HepG2 (cell line): Measurements from ENCODE around the gene ZNF274. TPM values are rescaled to one million over a fixed set of nuclear protein-coding genes. Genes with fewer than 3 reads are reported as not detected.

Source experiments
- BATF2 ChIP-seq: sonication (generic); formaldehyde crosslinking; IDR thresholded peaks from 2 replicates; pipeline ENCODE4 v1.8.0; 2022; ENCODE audit warnings: mild to moderate bottlenecking, missing genetic modification reagents, moderate library complexity
- CEBPB ChIP-seq: IDR thresholded peaks from 2 replicates; pipeline ENCODE4 v1.6.1; 2011; ENCODE audit warnings: low read depth, low read length, improper control_type of control experiment, borderline replicate concordance
- CTCF ChIP-seq: sonication (generic); formaldehyde crosslinking; IDR thresholded peaks from 2 replicates; pipeline ENCODE4 v1.5.0; 2020; ENCODE audit warnings: mild to moderate bottlenecking, missing genetic modification reagents, moderate library complexity
- EEA1 ChIP-seq: sonication (generic); formaldehyde crosslinking; IDR thresholded peaks from 2 replicates; pipeline ENCODE4 v1.5.1; 2020; ENCODE audit warnings: mild to moderate bottlenecking, missing genetic modification reagents, borderline replicate concordance
- ERF ChIP-seq: IDR thresholded peaks from 2 replicates; pipeline ENCODE4 v1.6.1; 2018; ENCODE audit warnings: missing biosample characterization, missing genetic modification reagents
- FOXA1 ChIP-seq, 2 experiments: fragments of 450-650 bp in 1 of 2; sonication (generic) in 1 of 2; formaldehyde crosslinking in 1 of 2; IDR thresholded peaks; 2 replicates each; pipeline versions ENCODE4 v1.4.0 to v1.6.1; 2016 to 2020; ENCODE audit warnings: missing genetic modification reagents in 1 of 2
- FOXO1 ChIP-seq: sonication (generic); formaldehyde crosslinking; IDR thresholded peaks from 2 replicates; pipeline ENCODE4 v1.4.0; 2020; ENCODE audit warnings: missing genetic modification reagents
- GFI1 ChIP-seq: sonication (generic); formaldehyde crosslinking; IDR thresholded peaks from 2 replicates; pipeline ENCODE4 v1.5.0; 2020; ENCODE audit warnings: missing genetic modification reagents, mild to moderate bottlenecking, borderline replicate concordance
- GPN1 ChIP-seq: sonication (generic); formaldehyde crosslinking; IDR thresholded peaks from 2 replicates; pipeline ENCODE4 v1.5.1; 2020; ENCODE audit warnings: missing genetic modification reagents, borderline replicate concordance
- HNRNPLL ChIP-seq: fragments of 200-400 bp; formaldehyde crosslinking; IDR thresholded peaks from 2 replicates; pipeline ENCODE4 v1.6.1; 2017; ENCODE audit warnings: mild to moderate bottlenecking, low read depth, low read length; ENCODE audit not compliant: poor library complexity, severe bottlenecking
- RELA ChIP-seq: sonication (generic); formaldehyde crosslinking; IDR thresholded peaks from 2 replicates; pipeline ENCODE4 v1.4.0; 2020; ENCODE audit warnings: missing genetic modification reagents
- RXRA ChIP-seq: sonication (generic); formaldehyde crosslinking; IDR thresholded peaks from 2 replicates; pipeline ENCODE4 v1.5.1; 2020; ENCODE audit warnings: missing genetic modification reagents
- SALL1 ChIP-seq: sonication (generic); formaldehyde crosslinking; IDR thresholded peaks from 2 replicates; pipeline ENCODE4 v1.8.0; 2022; ENCODE audit warnings: mild to moderate bottlenecking, missing genetic modification reagents
- SNAI1 ChIP-seq: sonication (generic); formaldehyde crosslinking; IDR thresholded peaks from 2 replicates; pipeline ENCODE4 v1.5.0; 2020; ENCODE audit warnings: mild to moderate bottlenecking, missing genetic modification reagents, borderline replicate concordance
- ZFY ChIP-seq: sonication (generic); formaldehyde crosslinking; IDR thresholded peaks from 2 replicates; pipeline ENCODE4 v1.4.0; 2020; ENCODE audit warnings: missing genetic modification reagents
- ZNF556 ChIP-seq: sonication (generic); formaldehyde crosslinking; IDR thresholded peaks from 2 replicates; pipeline ENCODE4 v1.4.0; 2020; ENCODE audit warnings: mild to moderate bottlenecking, missing genetic modification reagents, borderline replicate concordance
- ZNF704 ChIP-seq: sonication (generic); formaldehyde crosslinking; IDR thresholded peaks from 2 replicates; pipeline ENCODE4 v1.8.1; 2023; ENCODE audit warnings: mild to moderate bottlenecking, inconsistent platforms, moderate library complexity, missing genetic modification reagents, borderline replicate concordance
- ZNF768 ChIP-seq: sonication (generic); formaldehyde crosslinking; IDR thresholded peaks from 2 replicates; pipeline ENCODE4 v1.4.0; 2020; ENCODE audit warnings: missing genetic modification reagents
- polyA plus RNA-seq, 8 experiments: library from polyadenylated mRNA; depleted of rRNA in 3 of 8; stranded (reverse) in 7 of 8; unstranded in 1 of 8; fragments of >200 nt; fragmentation: Illumina TruSeq in 4 of 8; extraction: Trizol in 4 of 8; gene quantifications; 2 replicates each; pipeline versions ENCODE4 v1.2.1 to v1.2.3, GENCODE V29; 2011 to 2016; ENCODE audit warnings: low read depth in 4 of 8, missing spikeins in 1 of 8, mixed read lengths in 1 of 8; ENCODE audit not compliant: insufficient read depth in 1 of 8
- total RNA-seq, 5 experiments: library from RNA; depleted of rRNA; stranded (reverse); fragments of >200 nt; fragmentation: Illumina TruSeq; extraction: Trizol; gene quantifications; 2 replicates each; pipeline ENCODE4 v1.2.3, GENCODE V29; 2016; ENCODE audit warnings: low read depth in 1 of 5
- TF ChIP-seq, protein P1 (sequence below): sonication (generic); formaldehyde crosslinking; IDR thresholded peaks from 2 replicates; pipeline ENCODE4 v1.4.0; 2020; ENCODE audit warnings: missing genetic modification reagents, mild to moderate bottlenecking, borderline replicate concordance
- TF ChIP-seq, protein P2 (sequence below): IDR thresholded peaks from 2 replicates; pipeline ENCODE4 v1.6.1; 2016; ENCODE audit warnings: missing compliant biosample characterization, missing genetic modification reagents, borderline replicate concordance

Gene ZNF274
- total and polyA plus RNA-seq, 2 of the 13 experiments (the other 11 are each of a cell fraction or from before 2014, with no cell fraction given): 16.1 to 23.0 TPM

- TF ChIP-seq ZNF704 (CRISPR knock-in tag): peak; percentile 18; the same call in 1 of the 2 replicates
- no peak for TF ChIP-seq GPN1 (CRISPR knock-in tag)
- peak; percentile 69 for TF ChIP-seq ZFY (CRISPR knock-in tag)
- TF ChIP-seq RELA: no peak
- peak; percentile 82; the same call in 1 of the 2 replicates for TF ChIP-seq SNAI1
- peak; percentile 62; the same call in 1 of the 2 replicates for TF ChIP-seq ZNF768 (CRISPR knock-in tag)
- TF ChIP-seq CEBPB: peak; percentile 74; the same call in 1 of the 2 replicates
- TF ChIP-seq ERF (CRISPR knock-in tag): peak; percentile 39; the same call in 1 of the 2 replicates
- TF ChIP-seq, protein P1, sequence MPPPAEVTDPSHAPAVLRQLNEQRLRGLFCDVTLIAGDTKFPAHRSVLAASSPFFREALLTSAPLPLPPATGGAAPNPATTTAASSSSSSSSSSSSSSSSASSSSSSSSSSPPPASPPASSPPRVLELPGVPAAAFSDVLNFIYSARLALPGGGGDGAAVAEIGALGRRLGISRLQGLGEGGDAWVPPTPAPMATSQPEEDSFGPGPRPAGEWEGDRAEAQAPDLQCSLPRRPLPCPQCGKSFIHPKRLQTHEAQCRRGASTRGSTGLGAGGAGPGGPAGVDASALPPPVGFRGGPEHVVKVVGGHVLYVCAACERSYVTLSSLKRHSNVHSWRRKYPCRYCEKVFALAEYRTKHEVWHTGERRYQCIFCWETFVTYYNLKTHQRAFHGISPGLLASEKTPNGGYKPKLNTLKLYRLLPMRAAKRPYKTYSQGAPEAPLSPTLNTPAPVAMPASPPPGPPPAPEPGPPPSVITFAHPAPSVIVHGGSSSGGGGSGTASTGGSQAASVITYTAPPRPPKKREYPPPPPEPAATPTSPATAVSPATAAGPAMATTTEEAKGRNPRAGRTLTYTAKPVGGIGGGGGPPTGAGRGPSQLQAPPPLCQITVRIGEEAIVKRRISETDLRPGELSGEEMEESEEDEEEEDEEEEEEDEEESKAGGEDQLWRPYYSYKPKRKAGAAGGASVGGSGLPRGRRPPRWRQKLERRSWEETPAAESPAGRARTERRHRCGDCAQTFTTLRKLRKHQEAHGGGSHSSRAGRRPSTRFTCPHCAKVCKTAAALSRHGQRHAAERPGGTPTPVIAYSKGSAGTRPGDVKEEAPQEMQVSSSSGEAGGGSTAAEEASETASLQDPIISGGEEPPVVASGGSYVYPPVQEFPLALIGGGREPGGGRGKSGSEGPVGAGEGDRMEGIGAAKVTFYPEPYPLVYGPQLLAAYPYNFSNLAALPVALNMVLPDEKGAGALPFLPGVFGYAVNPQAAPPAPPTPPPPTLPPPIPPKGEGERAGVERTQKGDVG (CRISPR knock-in tag): 0 out of 2 replicates have a peak, but pooled peaks have one; percentile 22
- peak; percentile 93 for TF ChIP-seq ZNF556 (CRISPR knock-in tag)
- TF ChIP-seq, protein P2, sequence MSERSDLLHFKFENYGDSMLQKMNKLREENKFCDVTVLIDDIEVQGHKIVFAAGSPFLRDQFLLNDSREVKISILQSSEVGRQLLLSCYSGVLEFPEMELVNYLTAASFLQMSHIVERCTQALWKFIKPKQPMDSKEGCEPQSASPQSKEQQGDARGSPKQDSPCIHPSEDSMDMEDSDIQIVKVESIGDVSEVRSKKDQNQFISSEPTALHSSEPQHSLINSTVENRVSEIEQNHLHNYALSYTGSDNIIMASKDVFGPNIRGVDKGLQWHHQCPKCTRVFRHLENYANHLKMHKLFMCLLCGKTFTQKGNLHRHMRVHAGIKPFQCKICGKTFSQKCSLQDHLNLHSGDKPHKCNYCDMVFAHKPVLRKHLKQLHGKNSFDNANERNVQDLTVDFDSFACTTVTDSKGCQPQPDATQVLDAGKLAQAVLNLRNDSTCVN (CRISPR knock-in tag): peak; percentile 53; the same call in 1 of the 2 replicates
- TF ChIP-seq FOXO1 (CRISPR knock-in tag): peak; percentile 46; the same call in 1 of the 2 replicates
- peak; percentile 78 for TF ChIP-seq HNRNPLL
- no peak for TF ChIP-seq FOXA1 (IDR thresholded peaks at IDR 0.05)
- TF ChIP-seq FOXA1 (CRISPR knock-in tag; IDR thresholded peaks at IDR 0.05): peak; percentile 9; the same call in 1 of the 2 replicates
- TF ChIP-seq BATF2 (CRISPR knock-in tag): peak; percentile 91; the same call in 1 of the 2 replicates
- peak; percentile 41; the same call in 1 of the 2 replicates for TF ChIP-seq GFI1 (CRISPR knock-in tag)
- TF ChIP-seq SALL1 (CRISPR knock-in tag): peak; percentile 57
- TF ChIP-seq CTCF (CRISPR knock-in tag): no peak
- TF ChIP-seq RXRA (CRISPR knock-in tag): peak; percentile 34; the same call in 1 of the 2 replicates
- TF ChIP-seq EEA1 (CRISPR knock-in tag): peak; percentile 57; the same call in 1 of the 2 replicates
Measured at GRCh38 chr19:58182989-58183816, at the start of gene ZNF274 (continued).
